Neutrophil (primary cell): ENCODE data around the gene CPLX1.

Source experiments
- H3K27ac ChIP-seq: fragments of 200-600 bp; sonication (generic); 2 replicates; pipeline ENCODE4 v1.5.1; 2016; ENCODE audit warnings: mild to moderate bottlenecking, moderate library complexity
- H3K27me3 ChIP-seq: fragments of 200-600 bp; sonication (generic); 2 replicates; pipeline ENCODE4 v1.6.0; 2016; ENCODE audit warnings: mild to moderate bottlenecking
- H3K36me3 ChIP-seq: fragments of 200-600 bp; sonication (generic); 2 replicates; pipeline ENCODE4 v1.5.1; 2017
- H3K4me1 ChIP-seq, 2 experiments: fragments of 200-600 bp in 1 of 2; sonication (generic) in 1 of 2; 1 replicate in 1 of 2; 2 replicates in 1 of 2; pipeline versions ENCODE4 v1.5.1 to v1.6.1; 2013 to 2016; ENCODE audit warnings: low read depth in 1 of 2, low read length in 1 of 2, mild to moderate bottlenecking in 1 of 2, moderate library complexity in 1 of 2; ENCODE audit not compliant: control insufficient read depth in 1 of 2, insufficient read depth in 1 of 2
- H3K4me3 ChIP-seq, 2 experiments: fragments of 200-600 bp in 1 of 2; sonication (generic) in 1 of 2; 1 replicate in 1 of 2; 2 replicates in 1 of 2; pipeline ENCODE4 v1.5.1; 2013 to 2016; ENCODE audit warnings: low read depth in 1 of 2, low read length in 1 of 2, mild to moderate bottlenecking in 1 of 2, moderate library complexity in 1 of 2
- H3K9me3 ChIP-seq: fragments of 200-600 bp; sonication (generic); 2 replicates; pipeline ENCODE4 v1.5.1; 2016
- CTCF ChIP-seq: fragments of 200-600 bp; sonication (generic); IDR thresholded peaks from 2 replicates; pipeline ENCODE4 v1.5.1; 2016; ENCODE audit warnings: antibody characterized with exemption

CPLX1 gene

GRCh38 chr4:866068-866760, 40.3 kb upstream of the CPLX1 start:
- no peak overlapping the region for H3K27ac ChIP-seq
- no peak overlapping the region for H3K4me3 ChIP-seq
- no peaks in the 10 kb centered on the region for H3K4me1 ChIP-seq
- H3K27me3 ChIP-seq: no peaks in the 10 kb centered on the region
- peaks cover 100% of the 10 kb centered on the region for H3K36me3 ChIP-seq
- TF ChIP-seq CTCF: no peak
- no peaks in the 10 kb centered on the region for H3K9me3 ChIP-seq

GRCh38 chr4:865572-865971, 39.6 kb upstream of the CPLX1 start:
- Histone ChIP-seq H3K9me3 (no peaks in the 10 kb centered on the region), H3K27ac (no peak overlapping the region), H3K27me3 (no peaks in the 10 kb centered on the region), H3K4me1 (no peaks in the 10 kb centered on the region), H3K4me3 (no peak overlapping the region), H3K36me3 (peaks cover 100% of the 10 kb centered on the region)
- TF ChIP-seq CTCF: no peak

GRCh38 chr4:865121-865465, 39.2 kb upstream of the CPLX1 start:
- Histone ChIP-seq H3K36me3 (peaks cover 100% of the 10 kb centered on the region), H3K9me3 (no peaks in the 10 kb centered on the region), H3K4me3 (no peak overlapping the region), H3K4me1 (no peaks in the 10 kb centered on the region), H3K27ac (no peak overlapping the region), H3K27me3 (no peaks in the 10 kb centered on the region)
- TF ChIP-seq CTCF: no peak

GRCh38 chr4:864456-865120, 38.7 kb upstream of the CPLX1 start:
- no peak for TF ChIP-seq CTCF
- Histone ChIP-seq H3K4me1 (no peaks in the 10 kb centered on the region), H3K9me3 (no peaks in the 10 kb centered on the region), H3K27ac (no peak overlapping the region), H3K36me3 (peaks cover 100% of the 10 kb centered on the region), H3K4me3 (no peak overlapping the region), H3K27me3 (no peaks in the 10 kb centered on the region)

GRCh38 chr4:860561-860960, 34.6 kb upstream of the CPLX1 start:
- H3K36me3 ChIP-seq: peaks cover 100% of the 10 kb centered on the region

More at GRCh38 chr4:860561-860960, 34.6 kb upstream of the CPLX1 start:
- Histone ChIP-seq H3K27ac (no peak overlapping the region), H3K4me1 (no peaks in the 10 kb centered on the region), H3K4me3 (no peak overlapping the region), H3K27me3 (no peaks in the 10 kb centered on the region), H3K9me3 (no peaks in the 10 kb centered on the region)
- TF ChIP-seq CTCF: no peak
